Tibial nerve (tissue), 3 donors: Measurements from ENCODE around the gene FNIP2.

Experiments used
- POLR2A ChIP-seq, 2 donors: fragments of 450-650 bp; IDR thresholded peaks; one replicate each; pipeline ENCODE4 v1.6.1; 2017; ENCODE audit warnings: antibody characterized with exemption in 2 of 2, mild to moderate bottlenecking in 2 of 2, moderate library complexity in 2 of 2
- TF ChIP-seq, protein P1 (sequence below), 5 experiments: fragments of 200-600 bp in 3 of 5; fragments of 450-650 bp in 2 of 5; sonication (generic) in 3 of 5; IDR thresholded peaks; one replicate each; pipeline ENCODE4 v1.5.1; 2016 to 2019; ENCODE audit warnings: antibody characterized with exemption in 5 of 5, mild to moderate bottlenecking in 3 of 5, moderate library complexity in 2 of 5

DNA sequence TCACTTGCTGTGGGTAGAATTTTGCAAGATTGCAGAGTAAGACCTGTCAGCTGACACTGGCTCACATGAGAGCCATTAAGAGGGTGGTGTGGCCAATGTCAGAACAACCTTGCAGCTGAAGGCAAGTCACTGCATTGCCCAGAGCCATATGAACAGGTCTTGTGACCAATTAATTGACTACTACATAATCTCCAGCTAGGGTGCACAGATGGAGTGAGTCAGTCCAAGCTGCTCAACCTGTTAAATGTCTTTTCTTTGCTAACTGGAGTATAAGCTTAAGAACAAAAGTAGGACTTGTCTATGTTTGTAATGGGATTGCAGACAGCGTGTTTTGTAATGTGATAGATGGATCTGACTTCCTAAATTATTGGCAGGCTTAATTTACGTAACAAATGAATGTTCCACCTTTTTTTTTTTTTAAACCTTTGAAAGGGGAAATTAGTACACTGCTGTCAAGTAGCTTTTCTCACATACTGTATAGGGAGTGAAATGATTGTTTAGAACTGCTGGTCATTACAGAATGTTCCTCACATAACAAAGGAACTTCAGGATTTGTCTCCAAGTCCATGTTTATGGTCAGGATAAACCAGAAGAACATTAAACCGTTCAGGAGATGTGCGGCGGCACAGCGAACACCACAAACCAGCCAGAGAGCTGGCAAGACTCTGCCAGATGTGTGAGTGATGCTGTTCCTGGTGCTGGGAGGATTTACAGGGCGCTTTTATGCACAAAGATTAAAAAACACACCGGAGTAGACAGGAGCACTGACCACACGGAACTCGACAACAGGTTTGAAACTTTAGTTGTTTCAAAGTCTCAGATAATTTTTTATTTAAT, 37.0 kb downstream of the FNIP2 start:
- TF ChIP-seq, protein P1, sequence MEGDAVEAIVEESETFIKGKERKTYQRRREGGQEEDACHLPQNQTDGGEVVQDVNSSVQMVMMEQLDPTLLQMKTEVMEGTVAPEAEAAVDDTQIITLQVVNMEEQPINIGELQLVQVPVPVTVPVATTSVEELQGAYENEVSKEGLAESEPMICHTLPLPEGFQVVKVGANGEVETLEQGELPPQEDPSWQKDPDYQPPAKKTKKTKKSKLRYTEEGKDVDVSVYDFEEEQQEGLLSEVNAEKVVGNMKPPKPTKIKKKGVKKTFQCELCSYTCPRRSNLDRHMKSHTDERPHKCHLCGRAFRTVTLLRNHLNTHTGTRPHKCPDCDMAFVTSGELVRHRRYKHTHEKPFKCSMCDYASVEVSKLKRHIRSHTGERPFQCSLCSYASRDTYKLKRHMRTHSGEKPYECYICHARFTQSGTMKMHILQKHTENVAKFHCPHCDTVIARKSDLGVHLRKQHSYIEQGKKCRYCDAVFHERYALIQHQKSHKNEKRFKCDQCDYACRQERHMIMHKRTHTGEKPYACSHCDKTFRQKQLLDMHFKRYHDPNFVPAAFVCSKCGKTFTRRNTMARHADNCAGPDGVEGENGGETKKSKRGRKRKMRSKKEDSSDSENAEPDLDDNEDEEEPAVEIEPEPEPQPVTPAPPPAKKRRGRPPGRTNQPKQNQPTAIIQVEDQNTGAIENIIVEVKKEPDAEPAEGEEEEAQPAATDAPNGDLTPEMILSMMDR (IDR thresholded peaks at IDR 0.05) = no peak
- TF ChIP-seq POLR2A (IDR thresholded peaks at IDR 0.05) = no peak
